ENCODE measurements around the gene ZNF576.
A peak's percentile ranks its signal among the peaks of the same experiment; 100 is the strongest.
"Not testable (repeated sequence)": the region's sequence is repeated elsewhere in the genome, so short reads cannot be mapped to it uniquely, and the experiment has no call there.

Gene ZNF576

GRCh38 chr19:43595999-43596841, at the start of gene ZNF576, which contains the start of gene IRGQ:
ZNF576 (plus strand) TSS chr19:43596595; CDS start chr19:43597109, 514 bp downstream.
IRGQ (minus strand) TSS chr19:43596134; CDS start chr19:43595338, 796 bp downstream.
- peak; percentile 100 for DNase-seq

- DNase-seq: not testable (repeated sequence)
Measured at GRCh38 chr19:43547926-43548325, 48.5 kb upstream of the ZNF576 start.

GRCh38 chr19:43548706-43549105, 47.7 kb upstream of the ZNF576 start:
- no peak for DNase-seq

GRCh38 chr19:43551399-43552197, 44.8 kb upstream of the ZNF576 start:
- no peak for DNase-seq

- no peak for DNase-seq
Measured at GRCh38 chr19:43552198-43552450, 44.3 kb upstream of the ZNF576 start.

- no peak for DNase-seq
Measured at GRCh38 chr19:43552616-43553015, 43.8 kb upstream of the ZNF576 start.

- no peak for DNase-seq
Measured at GRCh38 chr19:43553656-43554055, 42.7 kb upstream of the ZNF576 start.

GRCh38 chr19:43554317-43554895, 42.0 kb upstream of the ZNF576 start:
- DNase-seq: no peak

- DNase-seq: peak; percentile 70
Measured at GRCh38 chr19:43555185-43555770, 41.1 kb upstream of the ZNF576 start.

- no peak for DNase-seq
Measured at GRCh38 chr19:43560687-43561086, 35.7 kb upstream of the ZNF576 start.

- DNase-seq: no peak
Measured at GRCh38 chr19:43561139-43561970, 35.0 kb upstream of the ZNF576 start.

- no peak for DNase-seq
Measured at GRCh38 chr19:43562226-43562697, 34.1 kb upstream of the ZNF576 start.

- DNase-seq: peak; percentile 62
Measured at GRCh38 chr19:43562698-43563241, 33.6 kb upstream of the ZNF576 start.

GRCh38 chr19:43563816-43564457, 32.5 kb upstream of the ZNF576 start:
- DNase-seq: no peak

GRCh38 chr19:43564800-43565199, 31.6 kb upstream of the ZNF576 start:
- DNase-seq: no peak

GRCh38 chr19:43569657-43570056, 26.7 kb upstream of the ZNF576 start:
- no peak for DNase-seq

GRCh38 chr19:43570174-43570791, 26.1 kb upstream of the ZNF576 start:
- DNase-seq: no peak

- DNase-seq: no peak
Measured at GRCh38 chr19:43572171-43572588, 24.2 kb upstream of the ZNF576 start.

- no peak for DNase-seq
Measured at GRCh38 chr19:43574424-43575155, 21.8 kb upstream of the ZNF576 start.
